ENCODE data around the gene ZNF512.
A peak's percentile ranks its signal among the peaks of the same experiment; 100 is the strongest.
"Not testable (repeated sequence)": the region's sequence is repeated elsewhere in the genome, so short reads cannot be mapped to it uniquely, and the experiment has no call there.

ZNF512 gene

GRCh38 chr2:27583390-27583915 lies 611 bp downstream of the ZNF512 start:
- no peak for DNase-seq (ENCODE audit: low spot score)

- no peak for DNase-seq (ENCODE audit: low spot score)
Measured at GRCh38 chr2:27584597-27584996, 1.8 kb downstream of the ZNF512 start.

- no peak for DNase-seq (ENCODE audit: low spot score)
Measured at GRCh38 chr2:27587025-27587424, 4.2 kb downstream of the ZNF512 start.

- DNase-seq (ENCODE audit: low spot score) = no peak
Measured at GRCh38 chr2:27588308-27588707, 5.5 kb downstream of the ZNF512 start.

GRCh38 chr2:27591745-27592144 lies 8.9 kb downstream of the ZNF512 start:
- DNase-seq (ENCODE audit: low spot score) = no peak

- no peak for DNase-seq (ENCODE audit: low spot score)
Measured at GRCh38 chr2:27593240-27593639, 10.4 kb downstream of the ZNF512 start.

GRCh38 chr2:27594020-27594703 lies 11.3 kb downstream of the ZNF512 start:
- not testable (repeated sequence) for DNase-seq (ENCODE audit: low spot score)

GRCh38 chr2:27595412-27595811 lies 12.6 kb downstream of the ZNF512 start:
- DNase-seq (ENCODE audit: low spot score) = not testable (repeated sequence)

GRCh38 chr2:27596627-27597026 lies 13.8 kb downstream of the ZNF512 start:
- DNase-seq (ENCODE audit: low spot score) = no peak

- no peak for DNase-seq (ENCODE audit: low spot score)
Measured at GRCh38 chr2:27606611-27607010, 23.8 kb downstream of the ZNF512 start.

GRCh38 chr2:27613985-27614384 lies 31.1 kb downstream of the ZNF512 start:
- DNase-seq (ENCODE audit: low spot score) = no peak

- DNase-seq (ENCODE audit: low spot score) = no peak
Measured at GRCh38 chr2:27615316-27615715, 32.5 kb downstream of the ZNF512 start.

GRCh38 chr2:27621524-27621923 lies 38.7 kb downstream of the ZNF512 start:
- DNase-seq (ENCODE audit: low spot score) = no peak

- DNase-seq (ENCODE audit: low spot score) = no peak
Measured at GRCh38 chr2:27622921-27623384, 40.1 kb downstream of the ZNF512 start.

- DNase-seq (ENCODE audit: low spot score) = no peak
Measured at GRCh38 chr2:27624943-27625342, 42.1 kb downstream of the ZNF512 start.

GRCh38 chr2:27626323-27626722 lies 43.5 kb downstream of the ZNF512 start:
- not testable (repeated sequence) for DNase-seq (ENCODE audit: low spot score)

GRCh38 chr2:27626921-27627320 lies 44.1 kb downstream of the ZNF512 start:
- not testable (repeated sequence) for DNase-seq (ENCODE audit: low spot score)

GRCh38 chr2:27627963-27628766 lies 45.3 kb downstream of the ZNF512 start:
- no peak for DNase-seq (ENCODE audit: low spot score)

- peak; percentile 53 for DNase-seq (ENCODE audit: low spot score)
Measured at GRCh38 chr2:27628767-27629709, 46.2 kb downstream of the ZNF512 start, which contains the start of the genes CCDC121 and GPN1. TSS of gene CCDC121 (minus strand) at chr2:27629012. CDS start at chr2:27627799, 1,213 bp downstream. TSS of gene GPN1 (plus strand) at chr2:27629050. CDS start at chr2:27629059, 9 bp downstream.

GRCh38 chr2:27630257-27630656 lies 47.4 kb downstream of the ZNF512 start:
- DNase-seq (ENCODE audit: low spot score) = not testable (repeated sequence)

GRCh38 chr2:27634291-27634690 lies 51.4 kb downstream of the ZNF512 start:
- no peak for DNase-seq (ENCODE audit: low spot score)

GRCh38 chr2:27636766-27637165 lies 53.9 kb downstream of the ZNF512 start:
- no peak for DNase-seq (ENCODE audit: low spot score)
